CD4-positive, CD25-positive, alpha-beta regulatory T cell (primary cell): ENCODE results near the gene KIF1B. TPM values are rescaled to one million over a fixed set of nuclear protein-coding genes. Genes with fewer than 3 reads are reported as not detected.
"Not testable (repeated sequence)": the region's sequence is repeated elsewhere in the genome, so short reads cannot be mapped to it uniquely, and the experiment has no call there.

ENCODE experiments used
- ATAC-seq, 2 donors: fragments of 150-1000 bp; cut with Tn5 transposase; one replicate each; pipeline ENCODE4 v1.10.0; 2021; ENCODE audit warnings: low read depth in 2 of 2, moderate number of reproducible peaks in 2 of 2, moderate library complexity in 1 of 2
- DNase-seq, 3 donors: peaks; one replicate each; pipeline versions ENCODE4 v3.0.0 to v3.0.0-alpha.2; 2012 to 2022; ENCODE audit warnings: mixed read lengths in 1 of 3
- H3K27ac ChIP-seq: one replicate; pipeline ENCODE4 v1.7.0; 2013; ENCODE audit warnings: mild to moderate bottlenecking, low read length; ENCODE audit not compliant: insufficient read depth, poor library complexity, severe bottlenecking
- H3K27me3 ChIP-seq: one replicate; pipeline ENCODE4 v1.7.0; 2013; ENCODE audit warnings: low read length; ENCODE audit not compliant: control insufficient read depth, insufficient read depth
- H3K36me3 ChIP-seq: one replicate; pipeline ENCODE4 v1.7.0; 2013; ENCODE audit warnings: mild to moderate bottlenecking, low read length, moderate library complexity; ENCODE audit not compliant: control insufficient read depth, insufficient read depth
- H3K4me1 ChIP-seq: 2 replicates; pipeline ENCODE4 v1.7.0; 2013; ENCODE audit warnings: mild to moderate bottlenecking, low read length; ENCODE audit not compliant: insufficient read depth, control insufficient read depth, poor library complexity, severe bottlenecking
- H3K4me3 ChIP-seq: one replicate; pipeline ENCODE4 v1.7.0; 2013; ENCODE audit warnings: low read depth, mild to moderate bottlenecking, low read length, moderate library complexity
- H3K9me3 ChIP-seq, 2 experiments: 1 replicate in 1 of 2; 2 replicates in 1 of 2; pipeline ENCODE4 v1.7.0; 2013; ENCODE audit warnings: low read length in 2 of 2, mild to moderate bottlenecking in 1 of 2, moderate library complexity in 1 of 2; ENCODE audit not compliant: control insufficient read depth in 2 of 2
- H3K27ac Mint-ChIP-seq, 3 donors: one replicate each; pipeline ENCODE4 v1.8.0; 2020 to 2022; ENCODE audit warnings: mild to moderate bottlenecking in 3 of 3, mixed read lengths in 3 of 3, moderate library complexity in 2 of 3
- H3K27me3 Mint-ChIP-seq: one replicate; pipeline ENCODE4 v1.8.0; 2022; ENCODE audit warnings: mild to moderate bottlenecking, mixed read lengths
- H3K36me3 Mint-ChIP-seq: one replicate; pipeline ENCODE4 v1.8.0; 2020; ENCODE audit warnings: mixed read lengths
- H3K4me1 Mint-ChIP-seq, 4 donors: one replicate each; pipeline ENCODE4 v1.8.0; 2020 to 2022; ENCODE audit warnings: mixed read lengths in 4 of 4, mild to moderate bottlenecking in 1 of 4
- H3K4me3 Mint-ChIP-seq, 4 donors: one replicate each; pipeline ENCODE4 v1.8.0; 2020 to 2022; ENCODE audit warnings: mild to moderate bottlenecking in 4 of 4, mixed read lengths in 4 of 4, moderate library complexity in 3 of 4
- H3K9me3 Mint-ChIP-seq, 7 donors: one replicate each; pipeline ENCODE4 v1.8.0; 2020 to 2022; ENCODE audit warnings: mixed read lengths in 7 of 7, mild to moderate bottlenecking in 3 of 7, moderate library complexity in 2 of 7
- polyA plus RNA-seq, 4 donors: library from polyadenylated mRNA; unstranded; fragments of 300-500 nt; fragmentation: Illumina TruSeq; gene quantifications; one replicate each; pipeline ENCODE4 v1.2.3, GENCODE V29; 2021
- total RNA-seq: library from RNA; stranded (reverse); gene quantifications from one replicate; pipeline ENCODE4 v1.2.3, GENCODE V29; 2022

The KIF1B gene
- total and polyA plus RNA-seq, 5 donors from 2014 or later, result 0.79 to 26.6 (median 2.2) TPM

GRCh38 chr1:10200620-10201019 lies 9.8 kb upstream of the KIF1B start:
- DNase-seq (no peak), ATAC-seq (no peak)
- no peak overlapping the region for H3K27ac Mint-ChIP-seq
- no peaks in the 10 kb centered on the region for H3K36me3 Mint-ChIP-seq
- no peaks in the 10 kb centered on the region for H3K4me1 ChIP-seq
- H3K27me3 ChIP-seq, result no peaks in the 10 kb centered on the region
- H3K36me3 ChIP-seq, result no peaks in the 10 kb centered on the region
- H3K9me3 ChIP-seq, result no peaks in the 10 kb centered on the region
- H3K9me3 Mint-ChIP-seq, result no peaks in the 10 kb centered on the region
- H3K27me3 Mint-ChIP-seq, result peaks cover 23% of the 10 kb centered on the region
- no peak overlapping the region for H3K4me3 ChIP-seq
- no peak overlapping the region for H3K4me3 Mint-ChIP-seq
- H3K4me1 Mint-ChIP-seq, result no peaks in the 10 kb centered on the region
- H3K27ac ChIP-seq, result no peak overlapping the region

GRCh38 chr1:10204003-10204642 lies 6.2 kb upstream of the KIF1B start:
- no peaks in the 10 kb centered on the region for H3K4me1 ChIP-seq
- no peaks in the 10 kb centered on the region for H3K9me3 ChIP-seq
- no peak overlapping the region for H3K27ac Mint-ChIP-seq
- H3K27ac ChIP-seq, result no peak overlapping the region
- H3K4me3 Mint-ChIP-seq, result no peak overlapping the region
- ATAC-seq (no peak), DNase-seq (no peak)
- peaks cover 9% of the 10 kb centered on the region for H3K27me3 Mint-ChIP-seq
- no peaks in the 10 kb centered on the region for H3K36me3 ChIP-seq
- no peaks in the 10 kb centered on the region for H3K36me3 Mint-ChIP-seq
- H3K9me3 Mint-ChIP-seq, result no peaks in the 10 kb centered on the region
- peaks cover under 1% of the 10 kb centered on the region for H3K27me3 ChIP-seq
- no peak overlapping the region for H3K4me3 ChIP-seq
- H3K4me1 Mint-ChIP-seq, result no peaks in the 10 kb centered on the region

GRCh38 chr1:10205206-10205605 lies 5.2 kb upstream of the KIF1B start:
- not testable (repeated sequence) for H3K4me1 Mint-ChIP-seq, ATAC-seq, H3K36me3 ChIP-seq, H3K4me3 ChIP-seq, H3K9me3 Mint-ChIP-seq, H3K4me1 ChIP-seq, H3K9me3 ChIP-seq, H3K36me3 Mint-ChIP-seq, H3K4me3 Mint-ChIP-seq, H3K27ac ChIP-seq, DNase-seq, H3K27me3 ChIP-seq, H3K27ac Mint-ChIP-seq, H3K27me3 Mint-ChIP-seq

DNA sequence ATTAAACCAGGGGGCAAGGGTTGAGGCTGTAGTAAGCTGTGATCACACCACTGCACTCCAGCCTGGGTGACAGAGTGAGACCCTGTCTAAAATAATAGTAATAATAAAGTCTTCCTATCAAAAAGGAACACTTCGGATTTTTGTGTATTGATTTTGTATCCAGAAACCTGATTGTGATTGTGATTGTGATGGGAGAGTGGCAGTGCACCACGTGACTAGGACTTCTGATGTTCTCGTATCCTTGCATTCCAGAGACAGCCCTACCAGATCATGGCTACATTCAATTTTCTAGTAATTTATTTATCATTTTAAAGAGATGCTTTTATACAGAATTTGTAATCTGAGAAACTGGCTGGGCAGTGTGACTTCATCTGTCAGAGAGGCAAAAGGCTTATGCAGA lies 2.6 kb upstream of the KIF1B start:
- ATAC-seq (no peak), DNase-seq (no peak)
- H3K4me3 Mint-ChIP-seq, result peak overlapping the region in 2 of 4 donors; percentile 58 to 91
- no peak overlapping the region for H3K27ac Mint-ChIP-seq
- no peaks in the 10 kb centered on the region for H3K36me3 Mint-ChIP-seq
- H3K4me3 ChIP-seq, result no peak overlapping the region
- H3K27me3 ChIP-seq, result peaks cover 2% of the 10 kb centered on the region
- H3K27ac ChIP-seq, result no peak overlapping the region
- no peaks in the 10 kb centered on the region for H3K9me3 ChIP-seq
- H3K4me1 ChIP-seq, result peaks cover 16% of the 10 kb centered on the region
- H3K9me3 Mint-ChIP-seq, result no peaks in the 10 kb centered on the region
- H3K4me1 Mint-ChIP-seq, result peaks cover 0 to 22% (median 15%) of the 10 kb centered on the region in 4 donors
- peaks cover 7% of the 10 kb centered on the region for H3K27me3 Mint-ChIP-seq
- no peaks in the 10 kb centered on the region for H3K36me3 ChIP-seq

DNA sequence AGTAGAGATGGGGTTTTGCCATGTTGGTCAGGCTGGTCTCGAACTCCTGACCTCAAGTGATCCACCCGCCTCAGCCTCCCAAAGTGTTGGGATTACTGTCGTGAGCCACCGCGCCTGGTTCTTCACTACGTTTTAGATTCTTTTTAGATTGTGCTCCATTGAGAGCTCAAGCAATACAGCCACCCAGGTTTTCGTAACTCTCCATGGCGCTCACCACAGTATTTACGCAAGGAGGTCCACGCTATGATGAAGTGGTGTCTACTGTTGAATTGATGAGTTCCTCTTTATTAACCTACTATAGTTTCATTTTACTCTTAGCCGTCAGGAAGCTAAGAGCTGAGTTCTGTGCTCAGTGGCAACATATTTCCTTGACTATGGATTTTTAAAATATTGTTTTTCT lies 1.8 kb upstream of the KIF1B start:
- Histone ChIP-seq H3K27me3 (peaks cover 2% of the 10 kb centered on the region), H3K27ac (no peak overlapping the region), H3K4me3 (no peak overlapping the region), H3K9me3 (no peaks in the 10 kb centered on the region), H3K4me1 (peaks cover 16% of the 10 kb centered on the region), H3K36me3 (no peaks in the 10 kb centered on the region)
- H3K36me3 Mint-ChIP-seq, result no peaks in the 10 kb centered on the region
- H3K27ac Mint-ChIP-seq, result peak overlapping the region in 1 of 3 donors; percentile 65
- H3K27me3 Mint-ChIP-seq, result peaks cover 4% of the 10 kb centered on the region
- H3K9me3 Mint-ChIP-seq, result no peaks in the 10 kb centered on the region
- peaks cover 4 to 27% (median 16%) of the 10 kb centered on the region in 4 donors for H3K4me1 Mint-ChIP-seq
- DNase-seq, result no peak
- no peak for ATAC-seq
- peak overlapping the region in 3 of 4 donors; percentile 44 to 91 (median 83) for H3K4me3 Mint-ChIP-seq

GRCh38 chr1:10209590-10209904 lies 823 bp upstream of the KIF1B start:
- peaks cover 2% of the 10 kb centered on the region for H3K27me3 ChIP-seq
- Mint-ChIP-seq H3K27me3 (peaks cover 4% of the 10 kb centered on the region), H3K36me3 (no peaks in the 10 kb centered on the region), H3K27ac (peak overlapping the region; percentile 49 to 90 (median 76)), H3K4me3 (peak overlapping the region; percentile 90 to 93 (median 91)), H3K9me3 (no peaks in the 10 kb centered on the region), H3K4me1 (peaks cover 6 to 32% (median 20%) of the 10 kb centered on the region in 4 donors)
- H3K9me3 ChIP-seq, result no peaks in the 10 kb centered on the region
- H3K27ac ChIP-seq, result no peak overlapping the region
- DNase-seq (no peak), ATAC-seq (no peak)
- peak overlapping the region; percentile 78 for H3K4me3 ChIP-seq
- H3K36me3 ChIP-seq, result no peaks in the 10 kb centered on the region
- peaks cover 16% of the 10 kb centered on the region for H3K4me1 ChIP-seq

- Mint-ChIP-seq H3K4me1 (peaks cover 10 to 41% (median 28%) of the 10 kb centered on the region in 4 donors), H3K9me3 (no peaks in the 10 kb centered on the region), H3K36me3 (no peaks in the 10 kb centered on the region), H3K27me3 (no peaks in the 10 kb centered on the region), H3K4me3 (peak overlapping the region; percentile 85 to 88 (median 86)), H3K27ac (peak overlapping the region; percentile 11 to 97 (median 89))
- Histone ChIP-seq H3K27ac (no peak overlapping the region), H3K4me1 (peaks cover 16% of the 10 kb centered on the region), H3K4me3 (peak overlapping the region; percentile 57), H3K36me3 (no peaks in the 10 kb centered on the region), H3K27me3 (peaks cover 2% of the 10 kb centered on the region), H3K9me3 (no peaks in the 10 kb centered on the region)
- ATAC-seq, result no peak
- DNase-seq, result peak in 2 of 3 donors; percentile 11 to 22
Observed at GRCh38 chr1:10210841-10211804, 753 bp downstream of the KIF1B start.
